Loucy (cell line): ENCODE results near the gene CDC25A.

Source experiments
- CTCF ChIP-seq: fragments of 200-600 bp; sonication (generic); conservative IDR thresholded peaks from 2 replicates; pipeline ENCODE4 v1.5.1; 2014; ENCODE audit warnings: mild to moderate bottlenecking, antibody characterized with exemption, low read length
- EZH2phosphoT487 ChIP-seq: fragments of 200-600 bp; IDR thresholded peaks from 2 replicates; pipeline ENCODE4 v1.6.1; 2018; ENCODE audit warnings: antibody characterized with exemption, mild to moderate bottlenecking, moderate library complexity, borderline replicate concordance

DNA sequence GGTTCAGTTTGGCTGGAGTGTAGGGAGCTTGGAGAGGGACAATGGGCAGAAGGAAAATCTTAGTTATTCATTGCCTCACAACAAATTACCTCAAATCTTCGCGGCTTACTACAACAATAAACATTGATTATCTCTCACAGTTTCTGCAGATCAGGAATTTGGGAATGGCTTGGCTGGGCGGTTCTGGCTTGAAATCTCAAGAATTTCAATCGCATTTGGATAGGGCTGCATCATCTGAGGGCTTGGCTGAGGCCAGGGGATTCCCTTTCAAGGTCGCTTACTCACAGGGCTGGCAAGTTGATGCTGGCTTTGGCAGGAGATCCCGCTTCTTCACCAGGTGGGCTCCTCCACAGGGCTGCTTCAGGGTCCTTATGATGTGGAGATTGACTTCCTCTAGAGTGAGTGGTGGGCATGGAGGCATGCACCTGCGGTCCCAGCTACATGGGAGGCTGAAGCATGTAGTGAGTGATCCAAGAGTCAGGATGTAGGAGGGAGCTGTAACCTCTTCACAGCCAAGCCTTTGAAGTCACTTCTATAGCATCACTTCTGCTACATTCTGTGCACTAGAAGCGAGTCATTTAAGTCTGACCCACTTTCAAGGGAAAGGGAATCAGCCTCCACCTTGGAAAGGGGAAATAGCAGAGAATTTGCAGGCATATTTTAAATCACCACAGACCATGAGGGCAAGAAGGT lies 63.1 kb downstream of the CDC25A start:
- TF ChIP-seq EZH2phosphoT487 (no peak), CTCF (no peak)
